Diencephalon (tissue), 1 donor: ENCODE data around the gene PDGFA. TPM values are rescaled to one million over a fixed set of nuclear protein-coding genes. Genes with fewer than 3 reads are reported as not detected.

ENCODE experiments used
- total RNA-seq: library from RNA; depleted of rRNA; stranded (reverse); fragments of >200 nt; gene quantifications from one replicate; pipeline ENCODE4 v1.2.3, GENCODE V29; 2014

Gene PDGFA
- total RNA-seq, result 52.6 TPM

GRCh38 chr7:519484-520390, at the start of gene PDGFA:
Gene PDGFA (minus strand): TSS chr7:519846. CDS start chr7:519001, 845 bp downstream.

Other genes starting within 250 kb of the PDGFA start
- gene FOXL3, start 229.7 kb downstream of the PDGFA start, total RNA-seq, result not detected
- gene DNAAF5, start 206.9 kb upstream of the PDGFA start, total RNA-seq, result 9.0 TPM
- 133 TPM for gene PRKAR1B, start 207.4 kb upstream of the PDGFA start, total RNA-seq